Stimulated activated CD4-positive, alpha-beta T cell treated with anti-CD3 and anti-CD28 coated beads, Interleukin-15, amount 100 ng/mL, for 24 hours (primary cell): ENCODE results near the gene HELZ.
"Not testable (repeated sequence)": the region's sequence is repeated elsewhere in the genome, so short reads cannot be mapped to it uniquely, and the experiment has no call there.

Experiments used
- DNase-seq: peaks from one replicate; pipeline ENCODE4 v3.0.0-alpha.2; 2020

Gene HELZ

GRCh38 chr17:67262435-67263117 is 17.6 kb upstream of the HELZ start:
- no peak for DNase-seq

- no peak for DNase-seq
These were observed 15.4 kb upstream of the HELZ start for GRCh38 chr17:67260170-67260987.

DNA sequence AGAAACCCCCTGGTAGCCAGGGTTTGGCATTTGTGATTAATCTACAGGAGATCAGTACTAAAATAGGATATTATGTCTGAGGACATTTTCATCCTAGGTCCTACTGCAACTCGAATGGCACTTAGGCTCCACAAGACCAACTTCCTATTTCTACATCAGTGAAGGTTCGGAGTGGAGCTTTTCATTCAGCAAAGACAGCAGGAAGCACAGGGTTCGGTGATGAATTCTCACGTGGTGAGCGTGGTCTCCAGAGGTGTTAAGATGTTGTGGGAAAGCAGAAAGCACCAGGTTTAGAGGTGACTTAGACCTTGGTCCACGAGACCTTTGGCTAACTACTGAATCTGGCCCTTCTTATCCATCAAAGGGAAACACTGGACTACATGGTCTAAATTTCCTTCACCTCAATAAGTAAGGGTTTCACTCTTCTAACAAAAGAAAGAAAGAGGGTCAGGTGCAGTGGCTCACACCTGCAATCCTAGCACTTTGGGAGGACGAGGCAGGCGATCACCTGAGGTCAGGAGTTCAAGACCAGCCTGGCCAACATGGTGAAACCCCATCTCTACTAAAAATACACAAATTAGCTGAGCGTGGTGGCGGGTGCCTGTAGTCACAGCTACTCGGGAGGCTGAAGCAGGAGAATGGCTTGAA is 13.9 kb upstream of the HELZ start:
- peak; percentile 30 for DNase-seq

DNA sequence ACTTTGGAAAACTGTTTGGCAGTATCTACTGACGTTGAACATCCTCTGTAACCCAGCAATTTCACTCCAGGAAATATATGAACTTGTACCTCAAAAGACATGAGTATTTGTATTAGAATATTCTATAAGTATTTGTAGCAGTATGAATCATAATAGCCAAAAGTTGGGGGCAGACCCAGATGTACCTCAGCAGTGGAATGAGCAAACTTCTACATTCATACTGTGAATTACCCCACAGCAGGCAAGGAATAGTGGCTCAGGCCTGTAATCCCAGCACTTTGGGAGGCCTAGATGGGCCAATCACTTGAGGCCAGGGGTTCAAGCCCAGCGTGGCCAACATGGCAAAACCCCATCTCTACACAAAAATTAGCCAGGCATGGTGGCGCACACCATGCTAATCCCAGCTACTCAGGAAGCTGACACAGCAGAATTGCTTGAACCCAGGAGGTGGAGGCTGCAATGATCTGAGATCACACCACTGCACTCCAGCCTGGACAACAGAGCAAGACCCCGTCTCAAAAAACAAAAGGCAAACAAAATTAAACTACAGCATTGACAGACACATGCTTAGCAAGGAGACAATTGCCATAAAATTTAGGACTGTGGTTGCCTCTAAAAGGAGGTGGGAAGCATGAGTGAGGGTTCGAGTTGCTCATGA is 11.2 kb upstream of the HELZ start:
- no peak for DNase-seq

DNA sequence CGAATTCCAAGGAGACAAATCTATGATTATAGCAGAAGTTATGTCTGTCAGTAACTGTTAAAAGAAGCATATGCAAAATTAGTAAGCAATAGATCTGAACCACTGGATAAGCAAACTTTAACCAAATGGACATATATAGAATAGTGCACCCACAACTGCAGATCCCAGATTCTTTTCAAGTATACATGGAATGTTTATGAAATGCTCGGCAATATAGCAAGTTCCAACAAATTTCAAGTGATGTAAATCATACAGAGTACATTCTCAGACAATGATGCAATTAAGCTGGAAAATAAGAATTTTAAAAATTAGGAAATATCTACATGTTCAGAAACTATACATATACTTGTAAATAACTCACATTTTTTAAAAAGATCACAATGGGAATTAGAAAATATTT is 8.4 kb upstream of the HELZ start:
- DNase-seq: no peak

DNA sequence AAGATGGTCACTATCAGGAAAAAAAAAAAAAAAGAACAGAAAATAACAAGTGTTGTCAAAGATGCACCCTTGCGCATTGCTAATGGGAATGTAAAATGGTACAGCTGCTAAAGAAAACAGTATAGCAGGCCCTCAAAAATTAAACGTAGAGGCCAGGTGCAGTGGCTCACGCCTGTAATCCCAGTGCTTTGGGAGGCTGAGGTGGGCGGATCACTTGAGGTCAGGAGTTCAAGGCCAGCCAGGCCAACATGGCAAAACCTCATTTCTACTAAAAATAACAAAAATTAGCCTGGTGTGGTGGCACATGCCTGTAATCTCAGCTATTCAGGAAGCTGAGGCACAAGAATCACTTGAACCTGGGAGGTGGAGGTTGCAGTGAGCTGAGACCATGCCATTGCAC is 6.6 kb upstream of the HELZ start:
- DNase-seq: not testable (repeated sequence)

DNA sequence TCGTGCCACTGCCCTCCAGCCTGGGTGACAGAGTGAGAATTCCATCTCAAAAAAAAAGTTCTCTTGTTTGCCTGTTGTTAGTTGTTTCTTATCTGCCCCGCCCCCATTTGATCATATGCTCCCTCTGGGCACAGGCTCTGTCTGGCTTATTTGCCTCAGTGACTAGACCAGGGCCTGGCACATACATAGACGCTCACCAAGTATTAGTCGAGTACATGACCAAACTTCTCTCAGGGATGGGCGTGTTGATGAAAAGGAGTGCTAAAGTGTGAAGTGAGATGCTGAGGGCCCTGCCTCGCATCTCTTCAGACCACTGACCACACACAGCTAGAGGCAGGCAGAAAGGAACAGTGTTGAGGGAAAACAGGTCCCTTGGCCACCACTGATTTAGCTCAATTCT is 3.3 kb upstream of the HELZ start:
- no peak for DNase-seq

DNA sequence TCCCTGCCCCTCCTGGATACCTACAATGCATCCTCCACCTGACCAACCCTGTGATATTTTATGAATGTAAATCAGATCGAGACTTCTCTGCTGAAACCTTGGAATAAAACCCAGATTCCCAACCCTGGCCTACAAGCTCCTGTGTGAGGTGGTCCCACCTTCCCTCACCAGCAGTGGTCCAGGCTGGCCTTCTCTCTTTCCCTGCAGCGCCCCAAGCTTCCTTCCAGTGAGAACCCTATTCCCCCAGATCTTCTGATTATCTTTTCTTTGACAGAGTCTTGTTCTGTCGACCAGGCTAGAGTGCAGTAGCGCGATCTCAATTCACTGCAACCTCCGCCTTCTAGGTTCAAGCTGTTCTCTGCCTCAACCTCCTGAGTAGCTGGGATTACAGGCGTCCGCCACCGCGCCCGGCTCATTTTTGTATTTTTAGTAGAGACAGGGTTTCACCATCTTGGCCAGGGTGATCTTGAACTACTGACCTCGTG is 2.5 kb upstream of the HELZ start:
- DNase-seq: no peak

- DNase-seq: peak; percentile 28
These were observed 1.8 kb upstream of the HELZ start for GRCh38 chr17:67246653-67247415.

DNA sequence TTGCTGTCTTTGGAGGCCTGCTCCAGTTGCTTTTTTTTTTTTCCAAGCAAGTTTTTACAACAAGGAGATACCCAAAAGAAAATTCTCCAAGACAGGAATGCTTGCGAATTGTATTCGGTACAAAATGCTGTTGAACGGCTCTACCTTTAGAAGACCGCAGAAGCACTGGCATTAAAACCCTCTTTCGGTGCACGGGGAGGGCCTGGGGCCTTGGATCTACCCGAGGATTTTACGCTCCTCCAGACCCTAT is 1.3 kb upstream of the HELZ start:
- DNase-seq: no peak

- peak; percentile 68 for DNase-seq
These were observed 852 bp upstream of the HELZ start for GRCh38 chr17:67245694-67246402.

DNA sequence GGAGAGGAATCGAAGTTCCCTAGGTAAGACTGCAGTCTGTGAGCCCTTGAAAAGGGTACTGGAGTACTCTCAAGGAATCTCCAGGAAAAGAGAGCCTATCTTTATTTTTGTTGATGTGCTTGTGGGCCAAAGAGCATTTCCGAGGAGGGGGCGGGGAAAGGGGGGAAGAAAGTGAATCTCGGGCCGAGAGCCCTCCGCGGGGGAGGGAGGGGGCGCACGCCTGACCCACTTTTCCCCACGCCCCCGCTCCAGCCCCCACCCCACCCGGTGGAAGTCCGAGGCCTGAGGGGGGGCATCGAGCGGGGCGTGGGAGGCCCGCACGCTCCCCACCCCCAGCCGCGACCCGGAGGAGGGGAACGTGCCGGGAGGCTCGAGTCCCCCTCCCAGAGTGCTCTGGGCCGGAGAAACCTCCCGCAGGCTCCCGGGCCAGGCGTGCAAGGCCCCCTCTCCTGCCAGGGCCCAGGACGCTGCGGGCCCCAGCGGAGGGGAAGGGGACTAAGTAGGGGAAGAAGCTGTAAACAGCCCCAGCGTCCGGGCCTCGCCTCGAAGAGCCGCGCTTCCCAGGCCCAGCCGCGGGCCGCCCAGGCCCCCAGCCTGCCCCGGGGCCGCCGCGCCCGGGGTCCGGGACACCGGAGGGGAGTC is 444 bp downstream of the HELZ start:
- peak; percentile 31 for DNase-seq

DNA sequence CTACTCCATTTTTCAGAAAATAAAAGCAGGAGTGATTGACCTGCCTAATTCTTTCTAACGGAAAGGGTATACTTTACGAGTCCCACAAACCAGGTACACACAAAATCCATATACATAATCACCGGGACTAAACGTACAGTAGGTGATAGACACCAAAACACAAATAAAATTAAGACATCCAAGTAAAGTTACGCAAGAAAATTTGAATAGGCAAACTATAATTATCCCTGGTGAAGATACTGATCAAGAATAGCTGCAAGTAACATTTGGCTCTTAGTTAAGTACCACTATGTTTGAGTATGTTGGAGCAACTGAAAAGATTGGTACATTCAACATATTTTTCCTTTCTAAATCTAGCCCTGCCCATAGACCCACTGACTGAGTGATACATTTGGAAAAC is 1.7 kb downstream of the HELZ start:
- no peak for DNase-seq

GRCh38 chr17:67241719-67242341 is 3.2 kb downstream of the HELZ start:
- no peak for DNase-seq

- DNase-seq: no peak
These were observed 5.4 kb downstream of the HELZ start for GRCh38 chr17:67239597-67239996.

DNA sequence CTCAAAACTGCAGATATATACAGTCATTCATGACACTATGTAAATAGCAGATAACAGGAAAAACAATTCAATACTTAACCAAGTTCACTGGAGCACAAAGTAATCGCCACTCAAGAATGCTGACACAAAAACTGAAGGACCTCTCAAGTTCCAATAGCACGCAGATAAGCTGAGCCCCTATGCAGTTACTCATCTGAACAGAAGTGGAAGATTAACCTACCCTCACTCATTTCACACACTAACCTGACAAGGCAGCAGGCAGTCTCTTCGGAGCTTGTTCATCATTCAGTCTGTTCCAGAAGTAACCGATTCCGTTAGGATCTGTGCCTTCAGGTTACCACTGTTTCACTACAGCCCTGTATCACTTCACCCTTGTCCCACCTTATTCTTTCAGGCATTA is 6.0 kb downstream of the HELZ start:
- no peak for DNase-seq

GRCh38 chr17:67232441-67232840 is 12.6 kb downstream of the HELZ start:
- no peak for DNase-seq

- DNase-seq: no peak
These were observed 15.7 kb downstream of the HELZ start for GRCh38 chr17:67229109-67229955.

- no peak for DNase-seq
These were observed 17.5 kb downstream of the HELZ start for GRCh38 chr17:67227488-67227887.

DNA sequence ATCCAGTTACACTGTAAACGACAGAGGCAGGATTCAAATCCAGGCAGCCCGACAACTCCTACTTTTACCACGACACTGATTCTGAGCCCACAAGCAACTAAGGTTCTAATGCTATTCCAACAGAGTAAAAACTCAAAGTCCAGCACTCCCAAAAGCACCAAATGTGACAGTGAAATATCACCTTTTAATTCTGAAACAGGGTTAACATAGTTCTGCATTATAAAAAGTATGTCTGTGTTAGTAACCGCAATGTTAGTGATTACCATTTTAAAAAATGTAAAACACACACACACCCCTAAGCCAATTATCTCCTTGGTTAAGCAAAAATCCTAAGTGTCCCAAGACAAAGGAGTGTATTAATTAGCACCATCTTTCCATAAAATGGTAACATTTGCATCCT is 19.7 kb downstream of the HELZ start:
- no peak for DNase-seq
